CD4-positive, CD25-positive, alpha-beta regulatory T cell (primary cell): ENCODE measurements around the gene ZNF780B. TPM values are rescaled to one million over a fixed set of nuclear protein-coding genes. Genes with fewer than 3 reads are reported as not detected.
A peak's percentile ranks its signal among the peaks of the same experiment; 100 is the strongest.
"Not testable (repeated sequence)": the region's sequence is repeated elsewhere in the genome, so short reads cannot be mapped to it uniquely, and the experiment has no call there.

ENCODE experiments used
- ATAC-seq, 2 donors: fragments of 150-1000 bp; cut with Tn5 transposase; one replicate each; pipeline ENCODE4 v1.10.0; 2021; ENCODE audit warnings: low read depth in 2 of 2, moderate number of reproducible peaks in 2 of 2, moderate library complexity in 1 of 2
- DNase-seq, 3 donors: peaks; one replicate each; pipeline versions ENCODE4 v3.0.0 to v3.0.0-alpha.2; 2012 to 2022; ENCODE audit warnings: mixed read lengths in 1 of 3
- H3K27ac ChIP-seq: one replicate; pipeline ENCODE4 v1.7.0; 2013; ENCODE audit warnings: mild to moderate bottlenecking, low read length; ENCODE audit not compliant: insufficient read depth, poor library complexity, severe bottlenecking
- H3K27me3 ChIP-seq: one replicate; pipeline ENCODE4 v1.7.0; 2013; ENCODE audit warnings: low read length; ENCODE audit not compliant: control insufficient read depth, insufficient read depth
- H3K36me3 ChIP-seq: one replicate; pipeline ENCODE4 v1.7.0; 2013; ENCODE audit warnings: mild to moderate bottlenecking, low read length, moderate library complexity; ENCODE audit not compliant: control insufficient read depth, insufficient read depth
- H3K4me1 ChIP-seq: 2 replicates; pipeline ENCODE4 v1.7.0; 2013; ENCODE audit warnings: mild to moderate bottlenecking, low read length; ENCODE audit not compliant: insufficient read depth, control insufficient read depth, poor library complexity, severe bottlenecking
- H3K4me3 ChIP-seq: one replicate; pipeline ENCODE4 v1.7.0; 2013; ENCODE audit warnings: low read depth, mild to moderate bottlenecking, low read length, moderate library complexity
- H3K9me3 ChIP-seq, 2 experiments: 1 replicate in 1 of 2; 2 replicates in 1 of 2; pipeline ENCODE4 v1.7.0; 2013; ENCODE audit warnings: low read length in 2 of 2, mild to moderate bottlenecking in 1 of 2, moderate library complexity in 1 of 2; ENCODE audit not compliant: control insufficient read depth in 2 of 2
- H3K27ac Mint-ChIP-seq, 3 donors: one replicate each; pipeline ENCODE4 v1.8.0; 2020 to 2022; ENCODE audit warnings: mild to moderate bottlenecking in 3 of 3, mixed read lengths in 3 of 3, moderate library complexity in 2 of 3
- H3K27me3 Mint-ChIP-seq: one replicate; pipeline ENCODE4 v1.8.0; 2022; ENCODE audit warnings: mild to moderate bottlenecking, mixed read lengths
- H3K36me3 Mint-ChIP-seq: one replicate; pipeline ENCODE4 v1.8.0; 2020; ENCODE audit warnings: mixed read lengths
- H3K4me1 Mint-ChIP-seq, 4 donors: one replicate each; pipeline ENCODE4 v1.8.0; 2020 to 2022; ENCODE audit warnings: mixed read lengths in 4 of 4, mild to moderate bottlenecking in 1 of 4
- H3K4me3 Mint-ChIP-seq, 4 donors: one replicate each; pipeline ENCODE4 v1.8.0; 2020 to 2022; ENCODE audit warnings: mild to moderate bottlenecking in 4 of 4, mixed read lengths in 4 of 4, moderate library complexity in 3 of 4
- H3K9me3 Mint-ChIP-seq, 7 donors: one replicate each; pipeline ENCODE4 v1.8.0; 2020 to 2022; ENCODE audit warnings: mixed read lengths in 7 of 7, mild to moderate bottlenecking in 3 of 7, moderate library complexity in 2 of 7
- polyA plus RNA-seq, 4 donors: library from polyadenylated mRNA; unstranded; fragments of 300-500 nt; fragmentation: Illumina TruSeq; gene quantifications; one replicate each; pipeline ENCODE4 v1.2.3, GENCODE V29; 2021
- total RNA-seq: library from RNA; stranded (reverse); gene quantifications from one replicate; pipeline ENCODE4 v1.2.3, GENCODE V29; 2022

Gene ZNF780B
- total and polyA plus RNA-seq, 5 donors from 2014 or later, result 6.4 to 15.5 (median 7.2) TPM

- H3K9me3 Mint-ChIP-seq, result peaks cover 1 to 29% (median 17%) of the 10 kb centered on the region in 7 donors
- no peak overlapping the region for H3K27ac Mint-ChIP-seq
- H3K36me3 Mint-ChIP-seq, result peaks cover under 1% of the 10 kb centered on the region
- peaks cover 15 to 24% (median 23%) of the 10 kb centered on the region in 4 donors for H3K4me1 Mint-ChIP-seq
- Histone ChIP-seq H3K27me3 (peaks cover 5% of the 10 kb centered on the region), H3K4me1 (peaks cover 22% of the 10 kb centered on the region), H3K36me3 (no peaks in the 10 kb centered on the region), H3K4me3 (no peak overlapping the region), H3K27ac (no peak overlapping the region), H3K9me3 (peaks cover 29 to 36% of the 10 kb centered on the region in 2 experiments)
- H3K4me3 Mint-ChIP-seq, result peak overlapping the region in 1 of 4 donors; percentile 65
- no peak for ATAC-seq
- no peak for DNase-seq
- H3K27me3 Mint-ChIP-seq, result peaks cover 34% of the 10 kb centered on the region
These were observed 3.6 kb upstream of the ZNF780B start for GRCh38 chr19:40059624-40060023.

- Mint-ChIP-seq H3K27ac (no peak overlapping the region), H3K4me1 (peaks cover 32 to 48% (median 44%) of the 10 kb centered on the region in 4 donors)
- H3K4me1 ChIP-seq, result peaks cover 29% of the 10 kb centered on the region
These were observed 1.1 kb upstream of the ZNF780B start for GRCh38 chr19:40057166-40057565.

GRCh38 chr19:40056505-40056904 lies 474 bp upstream of the ZNF780B start:
- Histone ChIP-seq H3K36me3 (no peaks in the 10 kb centered on the region), H3K4me3 (peak overlapping the region; percentile 91), H3K27ac (peak overlapping the region; percentile 69), H3K27me3 (peaks cover 3% of the 10 kb centered on the region), H3K9me3 (peaks cover 15 to 23% of the 10 kb centered on the region in 2 experiments), H3K4me1 (peaks cover 29% of the 10 kb centered on the region)
- peaks cover 3 to 29% (median 15%) of the 10 kb centered on the region in 7 donors for H3K9me3 Mint-ChIP-seq
- peak overlapping the region; percentile 40 to 99 (median 99) for H3K27ac Mint-ChIP-seq
- H3K4me3 Mint-ChIP-seq, result peak overlapping the region; percentile 97 to 100 (median 100)
- peaks cover 27% of the 10 kb centered on the region for H3K27me3 Mint-ChIP-seq
- DNase-seq (no peak), ATAC-seq (no peak)
- H3K4me1 Mint-ChIP-seq, result peaks cover 36 to 54% (median 47%) of the 10 kb centered on the region in 4 donors
- H3K36me3 Mint-ChIP-seq, result peaks cover 18% of the 10 kb centered on the region

More at GRCh38 chr19:40057166-40057565, 1.1 kb upstream of the ZNF780B start:
- Mint-ChIP-seq H3K27me3 (peaks cover 27% of the 10 kb centered on the region), H3K4me3 (peak overlapping the region; percentile 97 to 100 (median 100)), H3K36me3 (peaks cover 13% of the 10 kb centered on the region), H3K9me3 (peaks cover 4 to 29% (median 15%) of the 10 kb centered on the region in 7 donors)
- ATAC-seq (no peak), DNase-seq (no peak)
- peaks cover 21 to 28% of the 10 kb centered on the region in 2 experiments for H3K9me3 ChIP-seq
- H3K27me3 ChIP-seq, result peaks cover 5% of the 10 kb centered on the region
- H3K4me3 ChIP-seq, result peak overlapping the region; percentile 91
- H3K36me3 ChIP-seq, result no peaks in the 10 kb centered on the region
- H3K27ac ChIP-seq, result no peak overlapping the region

- Histone ChIP-seq H3K36me3 (peaks cover 7% of the 10 kb centered on the region), H3K9me3 (peaks cover 9 to 20% of the 10 kb centered on the region in 2 experiments), H3K4me3 (peak overlapping the region; percentile 91), H3K27me3 (no peaks in the 10 kb centered on the region), H3K4me1 (peaks cover 29% of the 10 kb centered on the region), H3K27ac (no peak overlapping the region)
- H3K4me1 Mint-ChIP-seq, result peaks cover 40 to 56% (median 50%) of the 10 kb centered on the region in 4 donors
- peaks cover 27% of the 10 kb centered on the region for H3K36me3 Mint-ChIP-seq
- ATAC-seq (no peak), DNase-seq (no peak)
- peak overlapping the region; percentile 97 to 100 (median 100) for H3K4me3 Mint-ChIP-seq
- peaks cover 5 to 27% (median 15%) of the 10 kb centered on the region in 7 donors for H3K9me3 Mint-ChIP-seq
- H3K27me3 Mint-ChIP-seq, result peaks cover 23% of the 10 kb centered on the region
- peak overlapping the region in 1 of 3 donors; percentile 99 for H3K27ac Mint-ChIP-seq
These were observed 982 bp downstream of the ZNF780B start for GRCh38 chr19:40055049-40055448.

- H3K4me3 ChIP-seq, result peak overlapping the region; percentile 91
- Mint-ChIP-seq H3K36me3 (peaks cover 30% of the 10 kb centered on the region), H3K9me3 (peaks cover 4 to 28% (median 12%) of the 10 kb centered on the region in 7 donors), H3K27me3 (peaks cover 19% of the 10 kb centered on the region), H3K4me3 (peak overlapping the region; percentile 86 to 100 (median 98)), H3K27ac (no peak overlapping the region), H3K4me1 (peaks cover 40 to 56% (median 49%) of the 10 kb centered on the region in 4 donors)
- DNase-seq (no peak), ATAC-seq (no peak)
- peaks cover 29% of the 10 kb centered on the region for H3K4me1 ChIP-seq
- H3K27me3 ChIP-seq, result no peaks in the 10 kb centered on the region
- H3K36me3 ChIP-seq, result peaks cover 9% of the 10 kb centered on the region
- peaks cover 5 to 16% of the 10 kb centered on the region in 2 experiments for H3K9me3 ChIP-seq
- H3K27ac ChIP-seq, result no peak overlapping the region
These were observed 1.4 kb downstream of the ZNF780B start for GRCh38 chr19:40054632-40055031.

GRCh38 chr19:40053491-40053890 lies 2.5 kb downstream of the ZNF780B start:
- DNase-seq (no peak), ATAC-seq (no peak)
- Mint-ChIP-seq H3K4me1 (peaks cover 43 to 60% (median 48%) of the 10 kb centered on the region in 4 donors), H3K9me3 (peaks cover under 1 to 22% (median 8%) of the 10 kb centered on the region in 7 donors), H3K27ac (no peak overlapping the region), H3K27me3 (peaks cover 12% of the 10 kb centered on the region), H3K36me3 (peaks cover 39% of the 10 kb centered on the region), H3K4me3 (peak overlapping the region; percentile 36 to 97 (median 62))
- Histone ChIP-seq H3K27ac (no peak overlapping the region), H3K4me1 (peaks cover 29% of the 10 kb centered on the region), H3K36me3 (peaks cover 20% of the 10 kb centered on the region), H3K9me3 (peaks cover 0 to 6% of the 10 kb centered on the region in 2 experiments), H3K4me3 (peak overlapping the region; percentile 4), H3K27me3 (no peaks in the 10 kb centered on the region)

GRCh38 chr19:40041718-40042117 lies 14.3 kb downstream of the ZNF780B start:
- not testable (repeated sequence) for H3K27me3 ChIP-seq, H3K4me3 Mint-ChIP-seq, H3K27ac Mint-ChIP-seq, H3K4me1 Mint-ChIP-seq, H3K4me3 ChIP-seq, ATAC-seq, DNase-seq, H3K27me3 Mint-ChIP-seq, H3K4me1 ChIP-seq, H3K27ac ChIP-seq
- H3K9me3 Mint-ChIP-seq, result peaks cover 1 to 52% (median 17%) of the 10 kb centered on the region in 7 donors
- Histone ChIP-seq H3K36me3 (peaks cover 33% of the 10 kb centered on the region), H3K9me3 (peaks cover 35 to 41% of the 10 kb centered on the region in 2 experiments)
- H3K36me3 Mint-ChIP-seq, result peaks cover 38% of the 10 kb centered on the region

GRCh38 chr19:40038047-40038446 lies 18.0 kb downstream of the ZNF780B start:
- not testable (repeated sequence) for H3K27me3 Mint-ChIP-seq, H3K27me3 ChIP-seq, H3K36me3 ChIP-seq, DNase-seq, H3K4me1 Mint-ChIP-seq, H3K4me3 ChIP-seq, H3K27ac Mint-ChIP-seq, ATAC-seq, H3K36me3 Mint-ChIP-seq, H3K27ac ChIP-seq, H3K4me3 Mint-ChIP-seq, H3K4me1 ChIP-seq
- H3K9me3 ChIP-seq, result peaks cover 43 to 46% of the 10 kb centered on the region in 2 experiments
- H3K9me3 Mint-ChIP-seq, result peaks cover 0 to 57% (median 6%) of the 10 kb centered on the region in 7 donors
